Lower leg skin (tissue), 3 donors: ENCODE data around the gene SPATA17.

Source experiments
- POLR2A ChIP-seq, 2 donors: fragments of 450-650 bp; IDR thresholded peaks; one replicate each; pipeline ENCODE4 v1.6.1; 2016 to 2017; ENCODE audit warnings: antibody characterized with exemption in 2 of 2, mild to moderate bottlenecking in 1 of 2, moderate library complexity in 1 of 2
- TF ChIP-seq, protein P1 (sequence below), 3 donors: fragments of 450-650 bp; IDR thresholded peaks; one replicate each; pipeline ENCODE4 v1.5.1; 2016; ENCODE audit warnings: antibody characterized with exemption in 3 of 3, mild to moderate bottlenecking in 3 of 3, moderate library complexity in 2 of 3

DNA sequence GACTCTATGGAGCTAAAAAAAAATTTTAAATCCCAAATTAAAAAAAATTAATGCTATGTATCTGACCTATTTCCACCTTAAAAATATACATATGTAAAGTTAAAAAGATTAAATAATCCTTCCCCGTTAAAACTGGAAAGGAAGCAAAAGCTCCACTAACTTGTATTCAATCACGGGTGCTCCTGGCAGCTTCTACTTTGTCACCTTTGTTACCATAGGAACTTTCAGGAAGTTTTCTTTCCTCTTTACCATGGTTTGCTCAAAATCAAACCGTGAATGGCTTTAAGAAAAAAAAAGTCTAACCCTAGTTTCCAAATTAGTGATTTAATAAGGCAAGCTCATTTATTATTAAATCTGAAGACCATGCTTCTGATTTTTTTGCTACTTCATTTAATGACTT is 3.7 kb upstream of the SPATA17 start:
- TF ChIP-seq, protein P1, sequence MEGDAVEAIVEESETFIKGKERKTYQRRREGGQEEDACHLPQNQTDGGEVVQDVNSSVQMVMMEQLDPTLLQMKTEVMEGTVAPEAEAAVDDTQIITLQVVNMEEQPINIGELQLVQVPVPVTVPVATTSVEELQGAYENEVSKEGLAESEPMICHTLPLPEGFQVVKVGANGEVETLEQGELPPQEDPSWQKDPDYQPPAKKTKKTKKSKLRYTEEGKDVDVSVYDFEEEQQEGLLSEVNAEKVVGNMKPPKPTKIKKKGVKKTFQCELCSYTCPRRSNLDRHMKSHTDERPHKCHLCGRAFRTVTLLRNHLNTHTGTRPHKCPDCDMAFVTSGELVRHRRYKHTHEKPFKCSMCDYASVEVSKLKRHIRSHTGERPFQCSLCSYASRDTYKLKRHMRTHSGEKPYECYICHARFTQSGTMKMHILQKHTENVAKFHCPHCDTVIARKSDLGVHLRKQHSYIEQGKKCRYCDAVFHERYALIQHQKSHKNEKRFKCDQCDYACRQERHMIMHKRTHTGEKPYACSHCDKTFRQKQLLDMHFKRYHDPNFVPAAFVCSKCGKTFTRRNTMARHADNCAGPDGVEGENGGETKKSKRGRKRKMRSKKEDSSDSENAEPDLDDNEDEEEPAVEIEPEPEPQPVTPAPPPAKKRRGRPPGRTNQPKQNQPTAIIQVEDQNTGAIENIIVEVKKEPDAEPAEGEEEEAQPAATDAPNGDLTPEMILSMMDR (IDR thresholded peaks at IDR 0.05): no peak
- no peak for TF ChIP-seq POLR2A (IDR thresholded peaks at IDR 0.05)
